Suprapubic skin (tissue), 4 donors: Measurements from ENCODE around the gene PDCD7.

Experiments
- EP300 ChIP-seq: sonication (generic); formaldehyde crosslinking; IDR thresholded peaks from one replicate; pipeline ENCODE4 v1.6.1; 2017; ENCODE audit warnings: antibody characterized with exemption
- POLR2A ChIP-seq, 2 donors: fragments of 450-650 bp; IDR thresholded peaks; one replicate each; pipeline ENCODE4 v1.6.1; 2017; ENCODE audit warnings: antibody characterized with exemption in 2 of 2, mild to moderate bottlenecking in 2 of 2, moderate library complexity in 2 of 2
- POLR2AphosphoS5 ChIP-seq, 3 donors: sonication (generic); formaldehyde crosslinking; IDR thresholded peaks; one replicate each; pipeline ENCODE4 v1.6.1; 2017; ENCODE audit warnings: antibody characterized with exemption in 3 of 3
- TF ChIP-seq, protein P1 (sequence below), 2 donors: fragments of 200-600 bp in 1 of 2; fragments of 450-650 bp in 1 of 2; sonication (generic) in 1 of 2; IDR thresholded peaks; one replicate each; pipeline ENCODE4 v1.5.1; 2016 to 2019; ENCODE audit warnings: antibody characterized with exemption in 2 of 2, mild to moderate bottlenecking in 1 of 2, moderate library complexity in 1 of 2

DNA sequence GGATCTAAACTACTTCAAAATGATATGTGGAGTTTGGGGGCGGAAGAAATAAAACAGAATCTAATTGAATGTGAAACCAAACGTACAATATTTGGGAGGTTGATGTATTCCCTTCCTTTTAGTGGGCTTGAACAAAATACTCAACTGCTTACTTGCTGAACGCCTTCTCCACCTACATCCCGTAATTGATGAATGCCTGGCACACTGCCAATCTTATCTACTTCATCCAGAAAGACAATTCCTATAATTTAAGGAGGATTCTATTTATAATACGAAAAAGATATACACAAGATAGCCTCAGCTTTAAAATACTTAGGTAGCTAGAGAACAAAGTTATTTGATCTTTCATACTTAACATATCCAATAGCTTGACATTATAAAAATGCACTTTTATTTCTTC, 23.1 kb upstream of the PDCD7 start:
- TF ChIP-seq, protein P1, sequence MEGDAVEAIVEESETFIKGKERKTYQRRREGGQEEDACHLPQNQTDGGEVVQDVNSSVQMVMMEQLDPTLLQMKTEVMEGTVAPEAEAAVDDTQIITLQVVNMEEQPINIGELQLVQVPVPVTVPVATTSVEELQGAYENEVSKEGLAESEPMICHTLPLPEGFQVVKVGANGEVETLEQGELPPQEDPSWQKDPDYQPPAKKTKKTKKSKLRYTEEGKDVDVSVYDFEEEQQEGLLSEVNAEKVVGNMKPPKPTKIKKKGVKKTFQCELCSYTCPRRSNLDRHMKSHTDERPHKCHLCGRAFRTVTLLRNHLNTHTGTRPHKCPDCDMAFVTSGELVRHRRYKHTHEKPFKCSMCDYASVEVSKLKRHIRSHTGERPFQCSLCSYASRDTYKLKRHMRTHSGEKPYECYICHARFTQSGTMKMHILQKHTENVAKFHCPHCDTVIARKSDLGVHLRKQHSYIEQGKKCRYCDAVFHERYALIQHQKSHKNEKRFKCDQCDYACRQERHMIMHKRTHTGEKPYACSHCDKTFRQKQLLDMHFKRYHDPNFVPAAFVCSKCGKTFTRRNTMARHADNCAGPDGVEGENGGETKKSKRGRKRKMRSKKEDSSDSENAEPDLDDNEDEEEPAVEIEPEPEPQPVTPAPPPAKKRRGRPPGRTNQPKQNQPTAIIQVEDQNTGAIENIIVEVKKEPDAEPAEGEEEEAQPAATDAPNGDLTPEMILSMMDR (IDR thresholded peaks at IDR 0.05): no peak
- TF ChIP-seq POLR2A (IDR thresholded peaks at IDR 0.05) (no peak), EP300 (no peak), POLR2AphosphoS5 (IDR thresholded peaks at IDR 0.05) (no peak)
